SU-DHL-6 (cell line): ENCODE data around the gene COLQ.

Experiments used
- H2AFZ ChIP-seq: fragments of 200-600 bp; sonication (generic); 2 replicates; pipeline ENCODE4 v1.6.1; 2014; ENCODE audit warnings: low read depth, mild to moderate bottlenecking, moderate library complexity, mixed read lengths, antibody characterized with exemption, low read length; ENCODE audit not compliant: severe bottlenecking
- H3F3A ChIP-seq: fragments of 200-600 bp; shearing (Covaris generic); 2 replicates; pipeline ENCODE4 v1.6.0; 2016; ENCODE audit warnings: antibody characterized with exemption, mild to moderate bottlenecking; ENCODE audit not compliant: insufficient read depth
- H3K27ac ChIP-seq: fragments of 200-600 bp; sonication (generic); 2 replicates; pipeline ENCODE4 v1.5.1; 2016; ENCODE audit warnings: low read depth, mild to moderate bottlenecking, low read length, moderate library complexity, mixed read lengths
- H3K27me3 ChIP-seq: fragments of 200-600 bp; sonication (generic), shearing (Covaris generic); 2 replicates; pipeline ENCODE4 v1.6.0; 2014; ENCODE audit warnings: mild to moderate bottlenecking, low read length
- H3K36me3 ChIP-seq: fragments of 200-600 bp; sonication (generic); 2 replicates; pipeline ENCODE4 v1.6.1; 2014; ENCODE audit warnings: mild to moderate bottlenecking, low read length, mixed read lengths
- H3K4me2 ChIP-seq: fragments of 300-600, 200-600 bp; shearing (Covaris generic), sonication (generic); 2 replicates; pipeline ENCODE4 v1.6.0; 2014; ENCODE audit warnings: low read length, low read depth, mild to moderate bottlenecking; ENCODE audit not compliant: poor library complexity, severe bottlenecking
- H3K4me3 ChIP-seq: fragments of 200-600 bp; sonication (generic); 2 replicates; pipeline ENCODE4 v1.5.1; 2014; ENCODE audit warnings: antibody characterized with exemption, low read length, mild to moderate bottlenecking, mixed read lengths; ENCODE audit not compliant: insufficient read depth, poor library complexity, severe bottlenecking
- H3K79me2 ChIP-seq: fragments of 200-600 bp; sonication (generic); 2 replicates; pipeline ENCODE4 v1.6.1; 2014; ENCODE audit warnings: mild to moderate bottlenecking, low read length, moderate library complexity; ENCODE audit not compliant: insufficient read depth
- H3K9ac ChIP-seq: fragments of 200-600 bp; sonication (generic); 2 replicates; pipeline ENCODE4 v1.7.0; 2014; ENCODE audit warnings: mild to moderate bottlenecking, low read length
- H3K9me2 ChIP-seq: fragments of 200-600 bp; sonication (generic); replicated peaks from 2 replicates; pipeline ENCODE4 v1.6.1; 2014; ENCODE audit warnings: low read length; ENCODE audit not compliant: insufficient read depth
- H3K9me3 ChIP-seq: fragments of 200-600 bp; sonication (generic); 2 replicates; pipeline ENCODE4 v1.6.1; 2014; ENCODE audit warnings: low read length, mixed read lengths; ENCODE audit not compliant: insufficient read depth
- H4K20me1 ChIP-seq: fragments of 200-600 bp; sonication (generic); 2 replicates; pipeline ENCODE4 v1.6.1; 2014; ENCODE audit warnings: low read depth, mild to moderate bottlenecking, antibody characterized with exemption, low read length, moderate library complexity, mixed read lengths
- EZH2phosphoT487 ChIP-seq: fragments of 200-600 bp; sonication (generic), shearing (Covaris generic); conservative IDR thresholded peaks from 2 replicates; pipeline ENCODE4 v1.6.1; 2018; ENCODE audit warnings: mild to moderate bottlenecking, antibody characterized with exemption, low read length, moderate library complexity, mixed read lengths
- TF ChIP-seq, protein P1 (sequence below): fragments of 200-600 bp; sonication (generic); IDR thresholded peaks from one replicate; pipeline ENCODE4 v1.5.1; 2017; ENCODE audit warnings: antibody characterized with exemption, mild to moderate bottlenecking, low read length, moderate library complexity; ENCODE audit not compliant: insufficient read depth, poor library complexity, severe bottlenecking

Gene COLQ

GRCh38 chr3:15523660-15524417, 2.3 kb upstream of the COLQ start:
- H3K9me2 ChIP-seq, result no peaks in the 10 kb centered on the region
- H3K36me3 ChIP-seq, result no peaks in the 10 kb centered on the region
- H3F3A ChIP-seq, result no peaks in the 10 kb centered on the region
- H3K27ac ChIP-seq, result no peak overlapping the region
- H3K27me3 ChIP-seq, result no peaks in the 10 kb centered on the region
- no peaks in the 10 kb centered on the region for H3K79me2 ChIP-seq
- no peak overlapping the region for H3K9ac ChIP-seq
- H2AFZ ChIP-seq, result no peak overlapping the region
- H4K20me1 ChIP-seq, result no peaks in the 10 kb centered on the region
- H3K9me3 ChIP-seq, result no peaks in the 10 kb centered on the region
- no peak overlapping the region for H3K4me3 ChIP-seq
- no peak for TF ChIP-seq EZH2phosphoT487
- TF ChIP-seq, protein P1, sequence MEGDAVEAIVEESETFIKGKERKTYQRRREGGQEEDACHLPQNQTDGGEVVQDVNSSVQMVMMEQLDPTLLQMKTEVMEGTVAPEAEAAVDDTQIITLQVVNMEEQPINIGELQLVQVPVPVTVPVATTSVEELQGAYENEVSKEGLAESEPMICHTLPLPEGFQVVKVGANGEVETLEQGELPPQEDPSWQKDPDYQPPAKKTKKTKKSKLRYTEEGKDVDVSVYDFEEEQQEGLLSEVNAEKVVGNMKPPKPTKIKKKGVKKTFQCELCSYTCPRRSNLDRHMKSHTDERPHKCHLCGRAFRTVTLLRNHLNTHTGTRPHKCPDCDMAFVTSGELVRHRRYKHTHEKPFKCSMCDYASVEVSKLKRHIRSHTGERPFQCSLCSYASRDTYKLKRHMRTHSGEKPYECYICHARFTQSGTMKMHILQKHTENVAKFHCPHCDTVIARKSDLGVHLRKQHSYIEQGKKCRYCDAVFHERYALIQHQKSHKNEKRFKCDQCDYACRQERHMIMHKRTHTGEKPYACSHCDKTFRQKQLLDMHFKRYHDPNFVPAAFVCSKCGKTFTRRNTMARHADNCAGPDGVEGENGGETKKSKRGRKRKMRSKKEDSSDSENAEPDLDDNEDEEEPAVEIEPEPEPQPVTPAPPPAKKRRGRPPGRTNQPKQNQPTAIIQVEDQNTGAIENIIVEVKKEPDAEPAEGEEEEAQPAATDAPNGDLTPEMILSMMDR, result no peak
- no peak overlapping the region for H3K4me2 ChIP-seq

DNA sequence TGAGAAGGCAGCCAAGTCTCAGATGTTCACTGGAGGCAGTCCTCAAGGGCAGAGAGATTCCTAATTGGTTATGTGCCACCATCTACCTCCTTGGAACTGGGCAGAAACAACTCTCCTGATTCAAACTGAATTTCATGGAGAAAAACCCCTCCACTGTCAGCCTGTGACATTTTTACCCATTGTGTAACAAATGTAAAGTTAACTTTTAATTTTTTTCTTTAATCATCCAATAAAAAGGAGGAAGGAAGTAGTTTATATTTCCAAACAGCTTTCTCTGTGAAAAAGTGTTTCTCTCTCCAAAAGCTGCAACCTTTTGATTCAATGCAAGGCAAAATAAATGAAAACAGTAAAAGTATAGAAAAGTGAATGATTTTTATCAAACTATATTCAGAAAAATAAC, 510 bp upstream of the COLQ start:
- no peak overlapping the region for H3K4me2 ChIP-seq
- no peaks in the 10 kb centered on the region for H3K9me3 ChIP-seq
- no peaks in the 10 kb centered on the region for H3K79me2 ChIP-seq
- TF ChIP-seq EZH2phosphoT487, result no peak
- TF ChIP-seq, protein P1, result no peak
- H4K20me1 ChIP-seq, result no peaks in the 10 kb centered on the region
- no peak overlapping the region for H2AFZ ChIP-seq
- H3K27ac ChIP-seq, result no peak overlapping the region
- no peak overlapping the region for H3K4me3 ChIP-seq
- H3F3A ChIP-seq, result no peaks in the 10 kb centered on the region
- no peaks in the 10 kb centered on the region for H3K36me3 ChIP-seq
- no peak overlapping the region for H3K9ac ChIP-seq
- no peaks in the 10 kb centered on the region for H3K27me3 ChIP-seq
- no peaks in the 10 kb centered on the region for H3K9me2 ChIP-seq

DNA sequence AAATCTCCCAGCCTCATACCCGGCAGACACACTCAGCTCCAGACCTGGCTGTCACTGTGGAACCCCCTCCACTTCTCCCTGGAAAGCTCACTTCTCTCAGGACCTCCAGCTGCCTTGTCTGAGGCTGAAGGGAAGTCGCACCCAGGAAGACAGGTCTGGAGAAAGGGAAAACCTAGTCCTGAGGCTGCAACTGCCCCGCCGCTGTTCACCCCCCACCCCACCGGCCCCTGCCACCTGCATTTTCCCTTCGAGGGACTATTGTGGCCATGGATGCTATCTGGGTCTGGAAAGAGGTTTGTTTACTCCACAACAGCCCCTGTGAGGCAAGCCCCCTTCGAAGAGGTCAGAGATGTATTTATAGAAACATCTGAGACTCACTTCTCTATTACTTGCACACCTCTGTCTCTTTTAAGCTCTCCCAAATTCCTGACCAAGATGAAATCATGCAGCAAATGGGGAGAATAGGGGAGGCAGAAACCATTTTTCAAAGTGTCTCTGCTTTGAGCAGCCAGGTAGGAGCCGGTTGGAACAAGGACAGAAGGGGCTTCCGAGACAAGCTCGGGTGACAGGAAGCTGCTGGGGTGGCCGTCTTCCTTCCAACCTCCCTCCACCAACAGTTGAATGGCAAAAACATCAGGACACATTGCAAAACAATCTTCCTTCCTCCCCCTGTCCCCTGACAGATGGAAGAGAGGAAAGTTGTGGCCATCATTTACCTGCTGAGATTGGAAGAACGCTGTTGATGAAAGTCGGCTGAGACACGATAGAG, 518 bp downstream of the COLQ start:
- Histone ChIP-seq H3K4me3 (no peak overlapping the region), H3K9me2 (no peaks in the 10 kb centered on the region), H3K9ac (no peak overlapping the region), H3K9me3 (no peaks in the 10 kb centered on the region), H2AFZ (no peak overlapping the region), H3K79me2 (no peaks in the 10 kb centered on the region), H3K4me2 (no peak overlapping the region), H3F3A (no peaks in the 10 kb centered on the region), H4K20me1 (no peaks in the 10 kb centered on the region), H3K27ac (no peak overlapping the region), H3K36me3 (no peaks in the 10 kb centered on the region), H3K27me3 (no peaks in the 10 kb centered on the region)
- TF ChIP-seq EZH2phosphoT487, result no peak
- TF ChIP-seq, protein P1, result no peak
